GM06990 (cell line): ENCODE measurements around the gene TNS3.

Experiments used
- DNase-seq: peaks from one replicate; pipeline ENCODE4 v3.0.0-alpha.2; 2011; ENCODE audit not compliant: insufficient read length; ENCODE audit errors: extremely low read depth
- H3K27me3 ChIP-seq: replicated peaks from 2 replicates; pipeline ENCODE4 v1.6.0; 2011; ENCODE audit warnings: low read length; ENCODE audit not compliant: control insufficient read depth, insufficient read depth
- H3K36me3 ChIP-seq: 2 replicates; pipeline ENCODE4 v1.5.1; 2011; ENCODE audit warnings: low read length; ENCODE audit not compliant: control insufficient read depth, insufficient read depth
- H3K4me3 ChIP-seq: replicated peaks from 2 replicates; pipeline ENCODE4 v1.5.1; 2011; ENCODE audit warnings: low read depth, mild to moderate bottlenecking, control low read depth, low read length
- CTCF ChIP-seq: IDR thresholded peaks from 2 replicates; pipeline ENCODE4 v1.5.1; 2011; ENCODE audit warnings: low read length, control low read depth, mild to moderate bottlenecking, inconsistent platforms; ENCODE audit not compliant: insufficient read depth, poor library complexity, severe bottlenecking

The TNS3 gene

GRCh38 chr7:47557694-47558670 lies 23.9 kb downstream of the TNS3 start:
- DNase-seq = no peak
- no peaks in the 10 kb centered on the region for H3K36me3 ChIP-seq
- H3K4me3 ChIP-seq = no peak overlapping the region
- H3K27me3 ChIP-seq = no peaks in the 10 kb centered on the region; the same call in none of the 2 replicates
- TF ChIP-seq CTCF = no peak

- no peak for DNase-seq
- TF ChIP-seq CTCF = no peak
- no peak overlapping the region for H3K4me3 ChIP-seq
- no peaks in the 10 kb centered on the region for H3K36me3 ChIP-seq
- no peaks in the 10 kb centered on the region; the same call in none of the 2 replicates for H3K27me3 ChIP-seq
Measured at GRCh38 chr7:47557317-47557693, 24.6 kb downstream of the TNS3 start.

GRCh38 chr7:47556511-47557180 lies 25.3 kb downstream of the TNS3 start:
- Histone ChIP-seq H3K27me3 (no peaks in the 10 kb centered on the region; the same call in none of the 2 replicates), H3K4me3 (no peak overlapping the region), H3K36me3 (no peaks in the 10 kb centered on the region)
- TF ChIP-seq CTCF = no peak
- no peak for DNase-seq

- H3K36me3 ChIP-seq = no peaks in the 10 kb centered on the region
- H3K27me3 ChIP-seq = no peaks in the 10 kb centered on the region; the same call in none of the 2 replicates
- no peak for DNase-seq
- TF ChIP-seq CTCF = no peak
- no peak overlapping the region for H3K4me3 ChIP-seq
Measured at GRCh38 chr7:47553309-47553708, 28.6 kb downstream of the TNS3 start.

GRCh38 chr7:47552621-47553020 lies 29.3 kb downstream of the TNS3 start:
- Histone ChIP-seq H3K36me3 (no peaks in the 10 kb centered on the region), H3K4me3 (no peak overlapping the region), H3K27me3 (no peaks in the 10 kb centered on the region; the same call in none of the 2 replicates)
- no peak for TF ChIP-seq CTCF
- DNase-seq = no peak
